Activated naive CD4-positive, alpha-beta T cell treated with anti-CD3 and anti-CD28 coated beads, Interleukin-2, amount 10 ng/mL, durations not matched to agents 7 days and 5 days (primary cell): Measurements from ENCODE around the gene GRM1.

ENCODE experiments used
- CTCF ChIA-PET: fragments of 350-600 bp; sonication (Branson Sonifier 250); formaldehyde crosslinking; loops from one replicate; lab custom pipeline; 2021; ENCODE audit warnings: antibody characterized with exemption; lab: Charles Lee
- DNase-seq: peaks from one replicate; pipeline ENCODE4 v3.0.0-alpha.2; 2020
- H3K27ac Mint-ChIP-seq: one replicate; pipeline ENCODE4 v1.8.0; 2021; ENCODE audit warnings: mild to moderate bottlenecking, moderate library complexity, mixed read lengths
- H3K27me3 Mint-ChIP-seq: one replicate; pipeline ENCODE4 v1.8.0; 2021; ENCODE audit warnings: mild to moderate bottlenecking, mixed read lengths
- H3K36me3 Mint-ChIP-seq: one replicate; pipeline ENCODE4 v1.8.0; 2021; ENCODE audit warnings: mixed read lengths
- H3K4me1 Mint-ChIP-seq: one replicate; pipeline ENCODE4 v1.8.0; 2021; ENCODE audit warnings: mixed read lengths
- H3K4me3 Mint-ChIP-seq: one replicate; pipeline ENCODE4 v1.8.0; 2021; ENCODE audit warnings: mild to moderate bottlenecking, moderate library complexity, mixed read lengths
- H3K9me3 Mint-ChIP-seq: one replicate; pipeline ENCODE4 v1.8.0; 2021; ENCODE audit warnings: mixed read lengths

Gene GRM1

DNA sequence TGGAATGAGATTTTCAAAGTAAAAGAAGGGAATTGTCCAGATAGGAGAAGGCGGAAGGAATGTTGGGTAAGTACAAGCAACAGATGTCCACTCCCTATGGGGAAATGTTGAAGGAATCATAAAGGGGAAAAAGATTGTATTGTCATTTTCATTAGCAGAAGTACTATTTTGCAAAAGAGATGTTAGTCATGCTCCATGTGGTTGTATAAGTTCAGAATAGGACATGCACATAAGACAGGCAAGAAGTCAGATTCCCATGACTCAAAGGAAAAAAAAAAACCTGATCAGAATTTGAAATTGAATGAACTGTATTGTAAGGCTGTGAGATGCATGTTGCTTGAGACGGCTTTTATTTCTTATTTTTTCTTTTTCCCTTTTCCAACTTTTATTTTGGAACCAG lies 36.8 kb downstream of the GRM1 start:
- no peaks in the 10 kb centered on the region for H3K27me3 Mint-ChIP-seq
- no peaks in the 10 kb centered on the region for H3K9me3 Mint-ChIP-seq
- H3K36me3 Mint-ChIP-seq, result no peaks in the 10 kb centered on the region
- no peak overlapping the region for H3K27ac Mint-ChIP-seq
- H3K4me3 Mint-ChIP-seq, result no peak overlapping the region
- no peak for DNase-seq
- no peaks in the 10 kb centered on the region for H3K4me1 Mint-ChIP-seq
- CTCF ChIA-PET, result no interaction called here

DNA sequence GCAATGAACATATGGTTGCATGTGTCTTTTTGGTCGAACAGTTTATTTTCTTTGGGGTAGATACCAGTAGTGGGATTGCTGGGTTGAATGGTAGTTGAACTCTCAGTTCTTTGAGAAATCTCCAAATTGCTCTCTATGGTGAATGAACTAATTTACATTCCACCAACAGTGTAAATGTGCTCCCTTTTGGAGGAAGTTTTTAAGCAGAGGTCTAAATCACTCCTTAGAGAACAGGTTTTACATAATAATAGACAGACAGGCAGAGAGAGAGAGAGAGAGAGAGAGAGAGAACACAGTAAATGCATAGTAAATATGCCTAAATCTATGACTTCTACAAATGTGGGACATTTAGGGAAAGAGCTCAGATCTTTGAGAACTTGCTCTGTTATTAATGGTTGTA lies 37.6 kb downstream of the GRM1 start:
- DNase-seq, result no peak
- H3K4me3 Mint-ChIP-seq, result no peak overlapping the region
- H3K27ac Mint-ChIP-seq, result no peak overlapping the region
- no peaks in the 10 kb centered on the region for H3K4me1 Mint-ChIP-seq
- CTCF ChIA-PET, result no interaction called here
- no peaks in the 10 kb centered on the region for H3K9me3 Mint-ChIP-seq
- H3K36me3 Mint-ChIP-seq, result no peaks in the 10 kb centered on the region
- H3K27me3 Mint-ChIP-seq, result no peaks in the 10 kb centered on the region

DNA sequence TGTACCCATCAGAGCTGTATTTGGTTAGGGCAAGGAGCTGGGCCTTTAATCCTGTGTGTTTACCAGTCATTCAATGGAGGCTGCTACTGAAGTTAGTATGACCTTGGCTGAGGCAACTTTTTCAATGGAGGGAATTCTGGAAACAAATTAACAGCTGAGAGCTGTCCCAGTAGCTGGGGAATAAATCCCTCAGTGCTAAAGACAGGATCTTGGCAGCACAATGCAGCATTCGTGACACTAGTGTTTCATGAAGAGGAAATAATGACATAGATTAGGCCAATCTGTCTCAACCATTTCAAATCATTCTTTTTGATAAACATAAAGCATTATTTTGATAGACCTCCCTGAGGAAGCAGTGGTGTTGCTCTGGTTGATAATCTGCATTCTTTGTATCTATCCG lies 42.9 kb downstream of the GRM1 start:
- H3K27ac Mint-ChIP-seq, result no peak overlapping the region
- no peak overlapping the region for H3K4me3 Mint-ChIP-seq
- no peaks in the 10 kb centered on the region for H3K9me3 Mint-ChIP-seq
- no peaks in the 10 kb centered on the region for H3K36me3 Mint-ChIP-seq
- CTCF ChIA-PET, result no interaction called here
- no peaks in the 10 kb centered on the region for H3K4me1 Mint-ChIP-seq
- no peak for DNase-seq
- no peaks in the 10 kb centered on the region for H3K27me3 Mint-ChIP-seq

DNA sequence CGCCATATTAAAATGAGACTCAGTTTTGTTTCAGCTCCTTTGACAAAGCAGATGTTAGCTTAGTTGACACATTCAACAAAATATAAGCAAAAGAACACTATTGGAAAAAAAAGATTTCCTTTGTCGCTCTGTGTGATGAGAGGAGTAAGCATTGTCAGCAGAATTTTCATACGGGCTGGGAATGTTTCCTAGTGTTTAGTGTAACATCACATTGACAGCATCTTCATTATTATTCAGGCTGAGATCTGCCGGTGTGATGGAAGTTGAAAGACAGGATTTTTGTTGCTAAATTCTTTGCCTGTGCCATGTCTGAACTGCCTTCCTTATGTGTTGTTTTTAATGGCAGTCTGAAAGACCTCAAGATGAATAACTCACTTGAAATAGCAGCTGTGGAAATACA lies 49.1 kb downstream of the GRM1 start:
- Mint-ChIP-seq H3K27me3 (no peaks in the 10 kb centered on the region), H3K4me1 (no peaks in the 10 kb centered on the region), H3K9me3 (no peaks in the 10 kb centered on the region), H3K36me3 (no peaks in the 10 kb centered on the region), H3K27ac (no peak overlapping the region), H3K4me3 (no peak overlapping the region)
- CTCF ChIA-PET, result no interaction called here
- DNase-seq, result no peak

DNA sequence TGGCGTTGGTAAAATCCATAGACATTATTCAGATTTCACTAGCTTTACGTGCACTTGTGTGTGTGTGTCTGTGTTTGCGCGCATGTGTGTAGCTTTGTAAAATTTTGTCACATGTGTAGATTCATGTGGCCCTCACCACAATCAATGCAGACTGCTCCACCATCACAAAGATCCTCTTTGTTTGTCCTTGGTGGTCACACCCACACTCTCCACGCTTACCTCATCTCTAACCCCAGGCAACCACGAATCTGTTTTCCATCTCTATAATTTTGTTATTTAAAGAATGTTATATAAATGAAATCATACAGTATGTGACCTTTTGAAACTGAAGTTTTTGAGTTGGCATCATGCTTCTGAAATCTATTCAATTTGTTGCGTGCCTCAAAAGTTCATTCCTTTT lies 58.5 kb downstream of the GRM1 start:
- no peaks in the 10 kb centered on the region for H3K4me1 Mint-ChIP-seq
- no peak overlapping the region for H3K27ac Mint-ChIP-seq
- CTCF ChIA-PET, result no interaction called here
- no peaks in the 10 kb centered on the region for H3K9me3 Mint-ChIP-seq
- DNase-seq, result no peak
- no peaks in the 10 kb centered on the region for H3K36me3 Mint-ChIP-seq
- H3K27me3 Mint-ChIP-seq, result no peaks in the 10 kb centered on the region
- no peak overlapping the region for H3K4me3 Mint-ChIP-seq

DNA sequence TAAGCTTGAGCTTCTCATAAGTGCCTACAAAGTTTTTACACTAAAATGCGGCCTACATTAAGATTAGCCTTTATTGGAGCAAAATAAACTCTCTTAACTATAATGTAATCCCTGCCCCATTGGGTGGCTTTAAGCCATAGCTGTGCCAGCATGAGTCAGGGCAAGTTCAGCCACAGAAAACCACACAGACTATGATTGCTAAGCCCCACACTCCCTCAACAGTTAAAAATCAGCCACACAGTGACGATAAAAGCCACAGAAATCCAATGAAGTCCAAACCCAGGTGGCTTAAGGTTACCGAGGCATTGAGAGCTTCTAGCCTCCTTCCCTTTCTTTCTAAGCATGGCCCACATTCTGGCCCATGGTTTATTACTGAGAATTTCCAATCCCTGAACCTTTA lies 61.6 kb downstream of the GRM1 start:
- no peaks in the 10 kb centered on the region for H3K9me3 Mint-ChIP-seq
- H3K27me3 Mint-ChIP-seq, result no peaks in the 10 kb centered on the region
- no peaks in the 10 kb centered on the region for H3K4me1 Mint-ChIP-seq
- no peak for DNase-seq
- no peak overlapping the region for H3K4me3 Mint-ChIP-seq
- no peaks in the 10 kb centered on the region for H3K36me3 Mint-ChIP-seq
- no peak overlapping the region for H3K27ac Mint-ChIP-seq
- CTCF ChIA-PET, result no interaction called here

GRCh38 chr6:146092961-146093686 lies 64.3 kb downstream of the GRM1 start:
- no peaks in the 10 kb centered on the region for H3K9me3 Mint-ChIP-seq
- no peaks in the 10 kb centered on the region for H3K36me3 Mint-ChIP-seq
- no peak for DNase-seq
- H3K4me1 Mint-ChIP-seq, result no peaks in the 10 kb centered on the region
- H3K27ac Mint-ChIP-seq, result no peak overlapping the region
- CTCF ChIA-PET, result no interaction called here
- no peak overlapping the region for H3K4me3 Mint-ChIP-seq
- no peaks in the 10 kb centered on the region for H3K27me3 Mint-ChIP-seq

DNA sequence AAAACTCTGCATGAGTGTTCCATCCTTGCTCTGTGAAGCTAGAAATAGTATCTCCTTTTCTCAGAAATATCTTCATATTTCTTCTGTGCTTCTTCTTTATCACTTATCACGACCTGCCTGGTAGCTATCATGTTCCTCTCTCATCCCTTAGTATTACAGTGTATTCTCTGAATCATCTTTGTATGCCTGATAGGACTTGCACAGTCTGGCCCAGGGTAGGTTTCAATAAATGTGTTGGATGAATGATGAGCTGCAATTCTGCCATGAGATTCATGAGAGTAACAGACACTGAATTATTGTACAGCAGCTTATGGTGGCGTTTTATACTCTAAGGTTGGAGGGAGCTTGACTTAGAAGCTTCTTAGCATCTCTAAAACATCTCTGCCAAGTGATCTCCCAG lies 66.6 kb downstream of the GRM1 start:
- Mint-ChIP-seq H3K27me3 (no peaks in the 10 kb centered on the region), H3K4me3 (no peak overlapping the region), H3K9me3 (no peaks in the 10 kb centered on the region), H3K36me3 (no peaks in the 10 kb centered on the region), H3K27ac (no peak overlapping the region), H3K4me1 (no peaks in the 10 kb centered on the region)
- CTCF ChIA-PET, result no interaction called here
- DNase-seq, result no peak

- no peaks in the 10 kb centered on the region for H3K4me1 Mint-ChIP-seq
- H3K9me3 Mint-ChIP-seq, result no peaks in the 10 kb centered on the region
- H3K27me3 Mint-ChIP-seq, result no peaks in the 10 kb centered on the region
- H3K36me3 Mint-ChIP-seq, result no peaks in the 10 kb centered on the region
- no peak overlapping the region for H3K4me3 Mint-ChIP-seq
- no peak for DNase-seq
- CTCF ChIA-PET, result no interaction called here
- no peak overlapping the region for H3K27ac Mint-ChIP-seq
These were observed 68.7 kb downstream of the GRM1 start for GRCh38 chr6:146097586-146097985.

- no peaks in the 10 kb centered on the region for H3K27me3 Mint-ChIP-seq
- CTCF ChIA-PET, result interaction anchor here (1.6 kb wide), 1 partner anchor 9 kb away, joined by 3 read pairs; no protein-coding TSS in a partner anchor
These were observed 71.9 kb downstream of the GRM1 start for GRCh38 chr6:146100776-146101175.

DNA sequence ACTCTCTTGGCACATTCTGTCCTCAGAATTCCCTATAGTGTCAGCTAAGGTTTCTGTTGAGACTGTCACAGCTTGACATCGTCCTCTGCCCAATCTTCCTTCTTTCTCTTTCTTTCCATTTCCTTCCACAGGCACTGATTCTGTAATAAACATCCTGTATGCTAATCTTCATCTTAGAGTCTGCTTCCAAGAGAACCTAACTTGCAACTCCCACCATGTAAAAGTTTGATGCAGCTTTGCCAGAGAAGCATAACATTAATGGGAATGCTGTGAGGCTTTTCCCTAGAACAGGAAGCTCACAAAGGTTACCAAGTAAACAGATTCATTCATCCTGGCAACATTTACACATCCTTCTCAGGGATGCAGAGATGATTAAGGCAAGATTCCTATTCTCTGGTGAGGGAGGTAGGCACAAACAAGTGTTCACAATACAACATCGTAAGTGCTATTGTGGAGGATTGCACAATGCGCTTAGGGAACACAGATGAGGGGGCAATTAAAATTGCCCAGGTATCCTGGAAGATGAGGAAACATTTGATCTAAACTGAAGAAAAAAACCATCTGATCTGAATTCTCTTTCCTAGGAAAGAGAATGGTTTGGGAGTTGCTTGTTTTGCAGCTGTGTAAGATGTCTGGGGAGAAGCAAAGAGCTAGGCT lies 74.7 kb downstream of the GRM1 start:
- Mint-ChIP-seq H3K4me1 (no peaks in the 10 kb centered on the region), H3K27ac (no peak overlapping the region), H3K4me3 (no peak overlapping the region), H3K27me3 (no peaks in the 10 kb centered on the region), H3K9me3 (peaks cover 3% of the 10 kb centered on the region), H3K36me3 (no peaks in the 10 kb centered on the region)
- CTCF ChIA-PET, result no interaction called here
- no peak for DNase-seq

More at GRCh38 chr6:146100776-146101175, 71.9 kb downstream of the GRM1 start:
- DNase-seq, result no peak
- H3K27ac Mint-ChIP-seq, result no peak overlapping the region
- H3K9me3 Mint-ChIP-seq, result no peaks in the 10 kb centered on the region
- no peak overlapping the region for H3K4me3 Mint-ChIP-seq
- H3K4me1 Mint-ChIP-seq, result no peaks in the 10 kb centered on the region
- no peaks in the 10 kb centered on the region for H3K36me3 Mint-ChIP-seq

GRCh38 chr6:146106532-146106931 lies 77.7 kb downstream of the GRM1 start:
- Mint-ChIP-seq H3K27me3 (no peaks in the 10 kb centered on the region), H3K27ac (no peak overlapping the region), H3K4me3 (no peak overlapping the region), H3K9me3 (peaks cover 11% of the 10 kb centered on the region), H3K4me1 (no peaks in the 10 kb centered on the region), H3K36me3 (no peaks in the 10 kb centered on the region)
- CTCF ChIA-PET, result no interaction called here
- DNase-seq, result no peak

- Mint-ChIP-seq H3K4me1 (no peaks in the 10 kb centered on the region), H3K9me3 (peaks cover 11% of the 10 kb centered on the region), H3K36me3 (no peaks in the 10 kb centered on the region), H3K4me3 (no peak overlapping the region), H3K27me3 (no peaks in the 10 kb centered on the region), H3K27ac (no peak overlapping the region)
- CTCF ChIA-PET, result no interaction called here
- DNase-seq, result no peak
These were observed 82.1 kb downstream of the GRM1 start for GRCh38 chr6:146110990-146111389.

- no peaks in the 10 kb centered on the region for H3K4me1 Mint-ChIP-seq
- CTCF ChIA-PET, result no interaction called here
These were observed 83.1 kb downstream of the GRM1 start for GRCh38 chr6:146111881-146112450.

GRCh38 chr6:146113084-146113623 lies 84.3 kb downstream of the GRM1 start:
- H3K27me3 Mint-ChIP-seq, result no peaks in the 10 kb centered on the region
- H3K9me3 Mint-ChIP-seq, result peaks cover 11% of the 10 kb centered on the region
- DNase-seq, result no peak
- no peaks in the 10 kb centered on the region for H3K4me1 Mint-ChIP-seq
- no peak overlapping the region for H3K27ac Mint-ChIP-seq
- CTCF ChIA-PET, result no interaction called here
- H3K4me3 Mint-ChIP-seq, result no peak overlapping the region
- no peaks in the 10 kb centered on the region for H3K36me3 Mint-ChIP-seq

More at GRCh38 chr6:146111881-146112450, 83.1 kb downstream of the GRM1 start:
- DNase-seq, result no peak
- no peaks in the 10 kb centered on the region for H3K27me3 Mint-ChIP-seq
- H3K27ac Mint-ChIP-seq, result no peak overlapping the region
- H3K9me3 Mint-ChIP-seq, result peaks cover 11% of the 10 kb centered on the region
- no peaks in the 10 kb centered on the region for H3K36me3 Mint-ChIP-seq
- H3K4me3 Mint-ChIP-seq, result no peak overlapping the region
